ENCODE measurements around the gene JADE1.

Gene JADE1

DNA sequence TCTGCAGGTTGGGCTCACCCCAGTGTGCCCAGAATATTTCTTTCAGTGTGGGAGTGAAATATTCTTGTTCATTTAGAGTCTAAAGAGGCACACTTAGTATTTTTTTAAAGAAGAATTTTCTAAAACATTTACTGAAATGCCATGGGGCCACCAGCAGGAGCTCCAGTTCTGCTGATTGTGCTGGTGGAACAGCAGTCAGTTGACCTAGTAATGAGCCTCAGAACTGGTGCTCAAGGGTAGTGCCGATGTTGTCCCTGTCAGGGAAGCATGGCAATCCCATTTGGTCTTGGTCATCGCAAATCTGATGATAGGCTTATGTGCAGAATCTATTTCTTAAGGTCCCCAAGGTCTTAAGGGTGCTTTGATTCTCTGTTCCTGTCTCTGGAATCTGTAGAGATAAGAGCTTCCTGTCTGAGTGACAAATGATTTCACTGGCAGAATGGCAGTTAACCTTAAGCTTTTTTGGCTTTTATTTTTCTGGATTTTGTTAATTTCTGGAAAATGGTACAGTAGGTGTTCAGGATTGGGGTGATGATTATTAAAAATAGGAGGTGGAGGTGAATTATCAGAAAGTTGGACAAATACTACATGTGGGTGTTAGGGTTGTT is 31.3 kb downstream of the JADE1 start:
- Histone ChIP-seq H2BK12ac (ENCODE audit: low read length) (no peak overlapping the region), H3K4me2 (ENCODE audit: low read length) (no peak overlapping the region), H2AK5ac (ENCODE audit: low read length) (no peak overlapping the region), H4K12ac (ENCODE audit: low read depth, low read length) (no peak overlapping the region), H3K18ac (ENCODE audit: low read length) (no peak overlapping the region), H4K8ac (ENCODE audit: low read depth, low read length) (no peak overlapping the region), H2BK5ac (ENCODE audit: low read depth, low read length, poor library complexity) (peak overlapping the region; percentile 8), H3K4me1 (ENCODE audit: control insufficient read depth in 1 of 2, insufficient read depth in 2 of 2, low read length in 2 of 2) (peaks cover 9 to 10% of the 10 kb centered on the region in 2 experiments), H2AFZ (ENCODE audit: insufficient read depth, low read length, poor library complexity) (no peak overlapping the region), H4K91ac (ENCODE audit: low read depth, low read length) (no peak overlapping the region), H3K4ac (ENCODE audit: low read depth, low read length) (no peak overlapping the region), H2BK120ac (ENCODE audit: insufficient read depth, low read length, poor library complexity) (peak overlapping the region; percentile 15), H3K79me1 (ENCODE audit: low read length) (peaks cover 5% of the 10 kb centered on the region), H3K23ac (ENCODE audit: low read length) (no peak overlapping the region), H3K79me2 (ENCODE audit: control insufficient read depth, insufficient read depth, low read length, poor library complexity) (no peaks in the 10 kb centered on the region), H3K36me3 (ENCODE audit: control insufficient read depth in 1 of 2, insufficient read depth in 2 of 2, low read length in 2 of 2) (peaks cover 11 to 18% of the 10 kb centered on the region in 2 experiments), H3K9ac (ENCODE audit: low read length) (no peak overlapping the region), H3K9me3 (ENCODE audit: insufficient read depth, low read depth, low read length) (peaks cover 2% of the 10 kb centered on the region), H3K27me3 (ENCODE audit: insufficient read depth, low read length) (no peaks in the 10 kb centered on the region), H3K14ac (ENCODE audit: low read length) (no peak overlapping the region), H3K27ac (ENCODE audit: low read depth, low read length) (peak overlapping the region; percentile 54), H3K4me3 (ENCODE audit: low read depth, low read length) (no peak overlapping the region)
- WGBS (ENCODE audit: extremely low coverage, insufficient coverage, insufficient read length), result no CpG with 5 or more reads among the region's 2 CpGs
- peak in 1 of 2 donors; percentile 23 for DNase-seq

DNA sequence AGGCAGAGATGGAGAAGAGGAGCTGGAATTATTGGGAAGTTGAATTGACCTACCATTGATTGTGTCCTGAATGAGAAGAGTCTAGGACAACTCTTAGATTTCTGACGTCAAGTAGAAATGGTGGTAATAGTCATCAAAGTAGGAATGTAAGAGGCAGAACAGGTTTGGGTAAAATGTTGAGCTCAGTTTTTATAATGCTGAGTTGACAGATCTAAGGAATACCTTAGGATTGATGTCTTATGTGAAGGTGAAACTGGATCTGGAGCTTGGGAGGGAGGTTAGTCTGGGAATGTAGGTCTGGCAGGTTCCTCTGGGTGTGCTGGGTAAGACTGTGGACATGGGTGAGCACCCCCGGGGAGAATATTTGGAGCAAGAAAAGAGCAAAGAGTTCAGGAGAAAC is 31.9 kb downstream of the JADE1 start:
- Histone ChIP-seq H2BK12ac (ENCODE audit: low read length) (no peak overlapping the region), H3K4me2 (ENCODE audit: low read length) (peak overlapping the region; percentile 45), H3K27ac (ENCODE audit: low read depth, low read length) (peak overlapping the region; percentile 54), H3K4me3 (ENCODE audit: low read depth, low read length) (no peak overlapping the region), H3K36me3 (ENCODE audit: control insufficient read depth in 1 of 2, insufficient read depth in 2 of 2, low read length in 2 of 2) (peaks cover 14 to 21% of the 10 kb centered on the region in 2 experiments), H2AK5ac (ENCODE audit: low read length) (no peak overlapping the region), H2AFZ (ENCODE audit: insufficient read depth, low read length, poor library complexity) (no peak overlapping the region), H3K9ac (ENCODE audit: low read length) (no peak overlapping the region), H3K18ac (ENCODE audit: low read length) (no peak overlapping the region), H2BK120ac (ENCODE audit: insufficient read depth, low read length, poor library complexity) (no peak overlapping the region), H3K14ac (ENCODE audit: low read length) (no peak overlapping the region), H3K23ac (ENCODE audit: low read length) (no peak overlapping the region), H3K27me3 (ENCODE audit: insufficient read depth, low read length) (no peaks in the 10 kb centered on the region), H3K4ac (ENCODE audit: low read depth, low read length) (no peak overlapping the region), H3K4me1 (ENCODE audit: control insufficient read depth in 1 of 2, insufficient read depth in 2 of 2, low read length in 2 of 2) (peaks cover 9 to 10% of the 10 kb centered on the region in 2 experiments), H2BK5ac (ENCODE audit: low read depth, low read length, poor library complexity) (peak overlapping the region; percentile 15), H4K91ac (ENCODE audit: low read depth, low read length) (peak overlapping the region; percentile 4), H4K12ac (ENCODE audit: low read depth, low read length) (no peak overlapping the region), H3K9me3 (ENCODE audit: insufficient read depth, low read depth, low read length) (peaks cover 1% of the 10 kb centered on the region), H3K79me2 (ENCODE audit: control insufficient read depth, insufficient read depth, low read length, poor library complexity) (no peaks in the 10 kb centered on the region), H4K8ac (ENCODE audit: low read depth, low read length) (no peak overlapping the region), H3K79me1 (ENCODE audit: low read length) (peaks cover 5% of the 10 kb centered on the region)
- peak; percentile 49 to 85 for DNase-seq
- WGBS (ENCODE audit: extremely low coverage, insufficient coverage, insufficient read length), result no CpG with 5 or more reads among the region's 2 CpGs

DNA sequence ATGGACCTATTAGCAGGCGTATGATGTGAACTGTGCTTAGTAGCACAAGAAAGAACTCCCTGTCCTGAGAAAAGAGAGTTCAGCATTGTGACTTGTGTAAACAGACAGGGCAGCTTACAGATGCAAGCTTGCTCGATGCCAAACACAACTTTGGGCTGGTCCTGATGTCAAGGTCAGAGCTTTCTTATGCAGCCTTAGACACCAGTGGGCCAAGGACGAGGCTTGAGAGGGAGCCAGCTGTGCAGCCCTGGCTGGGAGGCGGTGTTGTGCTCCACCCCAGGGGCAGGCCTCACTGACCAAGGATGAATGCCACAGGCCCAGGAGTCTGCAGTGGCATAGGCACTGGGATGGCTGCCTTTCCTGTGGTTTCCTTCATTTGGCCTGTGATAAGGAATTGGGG is 35.4 kb downstream of the JADE1 start:
- Histone ChIP-seq H3K18ac (ENCODE audit: low read length) (no peak overlapping the region), H2BK12ac (ENCODE audit: low read length) (no peak overlapping the region), H2AK5ac (ENCODE audit: low read length) (no peak overlapping the region), H3K79me2 (ENCODE audit: control insufficient read depth, insufficient read depth, low read length, poor library complexity) (no peaks in the 10 kb centered on the region), H2BK5ac (ENCODE audit: low read depth, low read length, poor library complexity) (no peak overlapping the region), H3K4me2 (ENCODE audit: low read length) (no peak overlapping the region), H3K9ac (ENCODE audit: low read length) (no peak overlapping the region), H2AFZ (ENCODE audit: insufficient read depth, low read length, poor library complexity) (no peak overlapping the region), H3K27ac (ENCODE audit: low read depth, low read length) (no peak overlapping the region), H3K36me3 (ENCODE audit: control insufficient read depth in 1 of 2, insufficient read depth in 2 of 2, low read length in 2 of 2) (peaks cover 28 to 51% of the 10 kb centered on the region in 2 experiments), H3K14ac (ENCODE audit: low read length) (no peak overlapping the region), H3K23ac (ENCODE audit: low read length) (no peak overlapping the region), H3K4me1 (ENCODE audit: control insufficient read depth in 1 of 2, insufficient read depth in 2 of 2, low read length in 2 of 2) (peaks cover 9 to 10% of the 10 kb centered on the region in 2 experiments), H3K27me3 (ENCODE audit: insufficient read depth, low read length) (no peaks in the 10 kb centered on the region), H3K9me3 (ENCODE audit: insufficient read depth, low read depth, low read length) (peaks cover 1% of the 10 kb centered on the region), H2BK120ac (ENCODE audit: insufficient read depth, low read length, poor library complexity) (no peak overlapping the region), H3K4ac (ENCODE audit: low read depth, low read length) (no peak overlapping the region), H4K8ac (ENCODE audit: low read depth, low read length) (no peak overlapping the region), H3K79me1 (ENCODE audit: low read length) (peaks cover 5% of the 10 kb centered on the region), H4K91ac (ENCODE audit: low read depth, low read length) (no peak overlapping the region), H3K4me3 (ENCODE audit: low read depth, low read length) (no peak overlapping the region), H4K12ac (ENCODE audit: low read depth, low read length) (no peak overlapping the region)
- WGBS (ENCODE audit: extremely low coverage, insufficient coverage, insufficient read length), result no CpG with 5 or more reads among the region's 4 CpGs
- no peak for DNase-seq

DNA sequence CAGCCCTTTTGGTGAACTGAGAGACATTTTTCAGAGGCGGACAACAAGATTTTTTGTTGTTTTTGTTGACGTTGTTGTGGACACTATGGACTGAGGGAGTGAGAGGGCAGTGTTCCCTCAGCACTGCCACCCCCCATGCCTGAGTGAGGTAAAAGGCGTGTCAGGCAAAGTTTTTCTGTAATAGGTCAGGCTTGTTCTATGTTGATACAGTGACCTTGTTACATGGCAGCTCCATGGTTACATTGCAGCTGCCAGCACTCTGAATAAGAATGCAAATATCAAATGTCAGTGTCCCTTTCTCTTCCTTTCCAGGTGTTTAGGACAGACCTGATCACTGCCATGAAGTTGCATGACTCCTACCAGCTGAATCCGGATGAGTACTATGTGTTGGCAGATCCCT is 36.6 kb downstream of the JADE1 start:
- Histone ChIP-seq H3K4ac (ENCODE audit: low read depth, low read length) (no peak overlapping the region), H3K36me3 (ENCODE audit: control insufficient read depth in 1 of 2, insufficient read depth in 2 of 2, low read length in 2 of 2) (peaks cover 30 to 53% of the 10 kb centered on the region in 2 experiments), H4K91ac (ENCODE audit: low read depth, low read length) (no peak overlapping the region), H3K23ac (ENCODE audit: low read length) (peak overlapping the region; percentile 13), H3K18ac (ENCODE audit: low read length) (no peak overlapping the region), H2BK12ac (ENCODE audit: low read length) (no peak overlapping the region), H3K14ac (ENCODE audit: low read length) (no peak overlapping the region), H3K9me3 (ENCODE audit: insufficient read depth, low read depth, low read length) (peaks cover 1% of the 10 kb centered on the region), H3K27me3 (ENCODE audit: insufficient read depth, low read length) (no peaks in the 10 kb centered on the region), H2BK5ac (ENCODE audit: low read depth, low read length, poor library complexity) (no peak overlapping the region), H3K4me1 (ENCODE audit: control insufficient read depth in 1 of 2, insufficient read depth in 2 of 2, low read length in 2 of 2) (peaks cover 6 to 8% of the 10 kb centered on the region in 2 experiments), H3K79me1 (ENCODE audit: low read length) (peaks cover 5% of the 10 kb centered on the region), H3K9ac (ENCODE audit: low read length) (no peak overlapping the region), H4K8ac (ENCODE audit: low read depth, low read length) (no peak overlapping the region), H3K79me2 (ENCODE audit: control insufficient read depth, insufficient read depth, low read length, poor library complexity) (no peaks in the 10 kb centered on the region), H3K4me3 (ENCODE audit: low read depth, low read length) (no peak overlapping the region), H2BK120ac (ENCODE audit: insufficient read depth, low read length, poor library complexity) (no peak overlapping the region), H4K12ac (ENCODE audit: low read depth, low read length) (no peak overlapping the region), H3K27ac (ENCODE audit: low read depth, low read length) (no peak overlapping the region), H2AK5ac (ENCODE audit: low read length) (no peak overlapping the region), H2AFZ (ENCODE audit: insufficient read depth, low read length, poor library complexity) (no peak overlapping the region), H3K4me2 (ENCODE audit: low read length) (no peak overlapping the region)
- WGBS (ENCODE audit: extremely low coverage, insufficient coverage, insufficient read length), result no CpG with 5 or more reads among the region's 4 CpGs
- DNase-seq, result peak in 1 of 2 donors; percentile 32

Data from trophoblast cell (in vitro differentiated cells and primary cell).